PC-9 (cell line): ENCODE data around the gene SEL1L3.

Experiments
- EZH2 ChIP-seq: fragments of 200-600 bp; sonication (generic); IDR thresholded peaks from 2 replicates; pipeline ENCODE4 v1.8.0; 2017; ENCODE audit warnings: antibody characterized with exemption, low read depth
- TF ChIP-seq, protein P1 (sequence below): fragments of 200-600 bp; sonication (generic); conservative IDR thresholded peaks from 2 replicates; pipeline ENCODE4 v1.6.1; 2017; ENCODE audit warnings: mixed run types, antibody characterized with exemption, mild to moderate bottlenecking, moderate library complexity

DNA sequence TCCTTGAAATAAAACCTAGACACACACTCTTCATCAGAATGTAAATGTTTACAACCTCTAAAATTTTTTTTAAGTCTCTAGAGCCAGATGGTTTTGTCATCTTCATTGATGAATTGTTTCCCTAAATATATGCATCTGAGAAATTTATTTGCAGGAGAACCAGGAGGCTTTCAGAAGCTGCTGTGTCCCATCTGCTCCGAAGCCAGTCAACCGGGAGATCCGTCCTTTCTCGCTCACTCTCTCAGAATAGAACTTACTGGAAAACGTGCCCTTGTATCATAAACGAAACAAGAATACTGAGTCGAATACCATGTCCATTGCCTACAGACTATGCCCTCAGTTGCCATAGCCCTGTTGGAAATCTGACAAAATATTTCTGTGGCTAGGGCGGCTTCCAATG lies 103.7 kb downstream of the SEL1L3 start:
- TF ChIP-seq, protein P1, sequence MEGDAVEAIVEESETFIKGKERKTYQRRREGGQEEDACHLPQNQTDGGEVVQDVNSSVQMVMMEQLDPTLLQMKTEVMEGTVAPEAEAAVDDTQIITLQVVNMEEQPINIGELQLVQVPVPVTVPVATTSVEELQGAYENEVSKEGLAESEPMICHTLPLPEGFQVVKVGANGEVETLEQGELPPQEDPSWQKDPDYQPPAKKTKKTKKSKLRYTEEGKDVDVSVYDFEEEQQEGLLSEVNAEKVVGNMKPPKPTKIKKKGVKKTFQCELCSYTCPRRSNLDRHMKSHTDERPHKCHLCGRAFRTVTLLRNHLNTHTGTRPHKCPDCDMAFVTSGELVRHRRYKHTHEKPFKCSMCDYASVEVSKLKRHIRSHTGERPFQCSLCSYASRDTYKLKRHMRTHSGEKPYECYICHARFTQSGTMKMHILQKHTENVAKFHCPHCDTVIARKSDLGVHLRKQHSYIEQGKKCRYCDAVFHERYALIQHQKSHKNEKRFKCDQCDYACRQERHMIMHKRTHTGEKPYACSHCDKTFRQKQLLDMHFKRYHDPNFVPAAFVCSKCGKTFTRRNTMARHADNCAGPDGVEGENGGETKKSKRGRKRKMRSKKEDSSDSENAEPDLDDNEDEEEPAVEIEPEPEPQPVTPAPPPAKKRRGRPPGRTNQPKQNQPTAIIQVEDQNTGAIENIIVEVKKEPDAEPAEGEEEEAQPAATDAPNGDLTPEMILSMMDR, result no peak
- no peak for TF ChIP-seq EZH2
